Natural killer cell (primary cell): ENCODE measurements around the gene CACYBP. TPM values are rescaled to one million over a fixed set of nuclear protein-coding genes. Genes with fewer than 3 reads are reported as not detected.
A peak's percentile ranks its signal among the peaks of the same experiment; 100 is the strongest.

Experiments
- ATAC-seq, 3 donors: fragments of 150-1000 bp in 2 of 3; fragments of 200-7000 bp in 1 of 3; cut with Tn5 transposase; 1 replicate in 1 of 3; 2 replicates in 2 of 3; pipeline ENCODE4 v1.10.0; 2021; ENCODE audit warnings: mild to moderate bottlenecking in 2 of 3, moderate library complexity in 2 of 3
- DNase-seq, 2 donors: peaks; one replicate each; pipeline versions ENCODE4 v3.0.0 to v3.0.0-alpha.2; 2013 to 2021; ENCODE audit warnings: mixed read lengths in 1 of 2
- H3K27ac ChIP-seq: one replicate; pipeline ENCODE4 v1.5.1; 2013; ENCODE audit warnings: mild to moderate bottlenecking, low read length
- H3K27me3 ChIP-seq: one replicate; pipeline ENCODE4 v1.6.1; 2013; ENCODE audit warnings: low read length; ENCODE audit not compliant: control insufficient read depth, insufficient read depth
- H3K36me3 ChIP-seq: one replicate; pipeline ENCODE4 v1.6.1; 2013; ENCODE audit warnings: low read length; ENCODE audit not compliant: control insufficient read depth, insufficient read depth
- H3K4me1 ChIP-seq: one replicate; pipeline ENCODE4 v1.6.1; 2013; ENCODE audit warnings: low read length; ENCODE audit not compliant: control insufficient read depth, insufficient read depth
- H3K4me3 ChIP-seq: one replicate; pipeline ENCODE4 v1.5.1; 2013; ENCODE audit warnings: low read length
- H3K9me3 ChIP-seq: one replicate; pipeline ENCODE4 v1.6.1; 2013; ENCODE audit warnings: low read length; ENCODE audit not compliant: control insufficient read depth, insufficient read depth
- H3K27ac Mint-ChIP-seq, 2 donors: one replicate each; pipeline ENCODE4 v1.8.0; 2022; ENCODE audit warnings: mild to moderate bottlenecking in 2 of 2, mixed read lengths in 2 of 2, moderate library complexity in 1 of 2
- H3K27me3 Mint-ChIP-seq, 2 donors: one replicate each; pipeline ENCODE4 v1.8.0; 2022; ENCODE audit warnings: low read depth in 2 of 2, mixed read lengths in 2 of 2
- H3K36me3 Mint-ChIP-seq: one replicate; pipeline ENCODE4 v1.8.0; 2022; ENCODE audit warnings: mixed read lengths
- H3K4me1 Mint-ChIP-seq, 2 donors: one replicate each; pipeline ENCODE4 v1.8.0; 2022; ENCODE audit warnings: mixed read lengths in 2 of 2
- H3K4me3 Mint-ChIP-seq: one replicate; pipeline ENCODE4 v1.8.0; 2022; ENCODE audit warnings: mild to moderate bottlenecking, moderate library complexity, mixed read lengths
- H3K9me3 Mint-ChIP-seq, 2 donors: one replicate each; pipeline ENCODE4 v1.8.0; 2022; ENCODE audit warnings: mixed read lengths in 2 of 2
- WGBS: methylation state at CpG from one replicate; pipeline ENCODE4 v1.1.7; 2013; ENCODE audit warnings: missing lambda C conversion rate; ENCODE audit not compliant: insufficient coverage; 5-methylcytosine and 5-hydroxymethylcytosine counted together
- intact Hi-C: fragments of 100-400 bp; cut with micrococcal nuclease; formaldehyde crosslinking; loops from one replicate; pipeline ENCODE4 v1.14.2; 2022
- total RNA-seq, 4 donors: library from RNA; stranded (reverse); fragments of 120-200 nt in 1 of 4; gene quantifications; one replicate each; pipeline versions ENCODE4 v1.2.3 to v1.2.4, GENCODE V29; 2013 to 2022
- TF ChIP-seq, protein P1 (sequence below): fragments of 200-600 bp; IDR thresholded peaks from one replicate; pipeline ENCODE4 v1.8.0; 2022; ENCODE audit warnings: antibody characterized with exemption

Gene CACYBP
- total RNA-seq, 3 donors from 2014 or later (not counting 1 experiment from before 2014, with no cell fraction given), result 43.8 to 55.4 (median 51.9) TPM

DNA sequence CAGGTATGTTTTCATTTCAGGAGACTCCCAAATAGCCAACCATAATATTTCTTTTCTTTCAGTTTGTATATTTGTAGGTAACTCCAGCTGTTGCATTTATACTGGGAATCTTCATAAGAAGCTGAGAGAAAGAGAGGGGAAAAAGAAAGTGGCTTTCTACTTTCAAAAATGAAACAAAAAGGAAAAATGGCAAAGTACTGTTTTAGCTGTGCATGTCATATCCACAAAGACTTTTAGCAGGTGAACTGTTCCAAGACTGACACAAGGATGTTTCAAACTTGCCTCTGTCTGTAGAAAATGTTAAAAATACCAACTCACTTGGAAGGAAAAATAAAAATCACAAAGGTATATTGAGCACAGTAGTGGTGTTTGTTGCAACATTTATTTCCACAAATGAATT lies 41.9 kb upstream of the CACYBP start:
- DNase-seq (no peak), ATAC-seq (peak in 1 of 3 donors; percentile 26)
- intact Hi-C loops, result no loop called here
- TF ChIP-seq, protein P1, sequence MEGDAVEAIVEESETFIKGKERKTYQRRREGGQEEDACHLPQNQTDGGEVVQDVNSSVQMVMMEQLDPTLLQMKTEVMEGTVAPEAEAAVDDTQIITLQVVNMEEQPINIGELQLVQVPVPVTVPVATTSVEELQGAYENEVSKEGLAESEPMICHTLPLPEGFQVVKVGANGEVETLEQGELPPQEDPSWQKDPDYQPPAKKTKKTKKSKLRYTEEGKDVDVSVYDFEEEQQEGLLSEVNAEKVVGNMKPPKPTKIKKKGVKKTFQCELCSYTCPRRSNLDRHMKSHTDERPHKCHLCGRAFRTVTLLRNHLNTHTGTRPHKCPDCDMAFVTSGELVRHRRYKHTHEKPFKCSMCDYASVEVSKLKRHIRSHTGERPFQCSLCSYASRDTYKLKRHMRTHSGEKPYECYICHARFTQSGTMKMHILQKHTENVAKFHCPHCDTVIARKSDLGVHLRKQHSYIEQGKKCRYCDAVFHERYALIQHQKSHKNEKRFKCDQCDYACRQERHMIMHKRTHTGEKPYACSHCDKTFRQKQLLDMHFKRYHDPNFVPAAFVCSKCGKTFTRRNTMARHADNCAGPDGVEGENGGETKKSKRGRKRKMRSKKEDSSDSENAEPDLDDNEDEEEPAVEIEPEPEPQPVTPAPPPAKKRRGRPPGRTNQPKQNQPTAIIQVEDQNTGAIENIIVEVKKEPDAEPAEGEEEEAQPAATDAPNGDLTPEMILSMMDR, result no peak
- Mint-ChIP-seq H3K9me3 (no peaks in the 10 kb centered on the region), H3K27ac (peak overlapping the region; percentile 51 to 80), H3K36me3 (no peaks in the 10 kb centered on the region), H3K4me1 (peaks cover 21 to 22% of the 10 kb centered on the region in 2 donors), H3K4me3 (no peak overlapping the region), H3K27me3 (no peaks in the 10 kb centered on the region)
- H3K4me1 ChIP-seq, result peaks cover 2% of the 10 kb centered on the region
- no peak overlapping the region for H3K4me3 ChIP-seq
- no peaks in the 10 kb centered on the region for H3K27me3 ChIP-seq
- H3K27ac ChIP-seq, result no peak overlapping the region
- no peaks in the 10 kb centered on the region for H3K9me3 ChIP-seq
- H3K36me3 ChIP-seq, result no peaks in the 10 kb centered on the region

DNA sequence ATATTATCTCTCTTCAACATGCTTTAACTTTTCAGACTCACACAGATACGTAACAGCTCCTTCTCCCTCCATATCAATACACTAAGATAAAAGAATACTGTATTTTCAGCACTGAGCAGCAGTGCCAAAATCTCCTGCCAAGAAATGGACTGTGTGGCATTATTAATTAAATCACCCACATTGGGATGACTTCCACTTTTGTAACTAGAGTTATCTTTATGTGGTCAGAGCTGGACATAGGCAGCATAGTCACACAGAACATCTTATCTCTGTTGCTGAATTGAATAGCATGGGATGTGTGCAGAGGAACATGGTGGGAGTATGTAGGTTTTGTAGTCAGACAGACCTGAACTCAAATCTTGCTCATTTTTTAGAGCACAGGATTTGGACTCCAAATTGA lies 41.4 kb upstream of the CACYBP start:
- Mint-ChIP-seq H3K4me3 (no peak overlapping the region), H3K36me3 (no peaks in the 10 kb centered on the region), H3K27ac (peak overlapping the region; percentile 51 to 80), H3K9me3 (no peaks in the 10 kb centered on the region), H3K27me3 (no peaks in the 10 kb centered on the region), H3K4me1 (peaks cover 21 to 26% of the 10 kb centered on the region in 2 donors)
- ATAC-seq (no peak), DNase-seq (no peak)
- intact Hi-C loops, result no loop called here
- 79% methylated on average over 1 of the region's 1 CpG for WGBS
- TF ChIP-seq, protein P1, result no peak
- Histone ChIP-seq H3K4me3 (no peak overlapping the region), H3K27ac (no peak overlapping the region), H3K9me3 (no peaks in the 10 kb centered on the region), H3K27me3 (no peaks in the 10 kb centered on the region), H3K4me1 (peaks cover 2% of the 10 kb centered on the region), H3K36me3 (no peaks in the 10 kb centered on the region)

DNA sequence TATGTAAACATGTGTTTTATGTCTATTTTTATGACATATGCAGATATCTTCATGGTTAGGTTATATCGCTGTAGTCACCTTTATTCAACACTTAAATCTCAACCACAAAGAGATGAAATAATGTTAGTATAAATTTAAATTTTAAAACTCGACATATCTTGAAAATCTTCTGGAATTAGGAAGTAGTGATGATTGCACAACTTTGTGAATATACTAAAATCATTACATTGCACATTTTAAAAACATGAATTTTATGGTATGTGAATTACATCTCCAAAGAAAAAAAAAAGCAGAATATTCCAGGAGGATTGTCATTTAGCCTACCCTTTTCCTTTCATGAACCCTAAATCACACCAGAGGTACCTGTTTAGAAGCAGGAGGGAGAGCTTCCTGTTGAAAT lies 39.4 kb upstream of the CACYBP start:
- no peak overlapping the region for H3K27ac Mint-ChIP-seq
- no peak overlapping the region for H3K4me3 ChIP-seq
- H3K4me1 ChIP-seq, result peaks cover 3% of the 10 kb centered on the region
- DNase-seq (no peak), ATAC-seq (no peak)
- no peaks in the 10 kb centered on the region for H3K9me3 Mint-ChIP-seq
- no peaks in the 10 kb centered on the region for H3K36me3 Mint-ChIP-seq
- no peaks in the 10 kb centered on the region for H3K27me3 ChIP-seq
- no peak overlapping the region for H3K27ac ChIP-seq
- TF ChIP-seq, protein P1, result no peak
- no peaks in the 10 kb centered on the region for H3K9me3 ChIP-seq
- intact Hi-C loops, result loop anchor here (10.0 kb wide), 1 partner anchor 936 kb away; the partner anchor contains the start of gene RC3H1
- no peak overlapping the region for H3K4me3 Mint-ChIP-seq
- no CpG with 5 or more reads among the region's 2 CpGs for WGBS
- H3K27me3 Mint-ChIP-seq, result no peaks in the 10 kb centered on the region
- H3K36me3 ChIP-seq, result no peaks in the 10 kb centered on the region
- peaks cover 34 to 39% of the 10 kb centered on the region in 2 donors for H3K4me1 Mint-ChIP-seq

DNA sequence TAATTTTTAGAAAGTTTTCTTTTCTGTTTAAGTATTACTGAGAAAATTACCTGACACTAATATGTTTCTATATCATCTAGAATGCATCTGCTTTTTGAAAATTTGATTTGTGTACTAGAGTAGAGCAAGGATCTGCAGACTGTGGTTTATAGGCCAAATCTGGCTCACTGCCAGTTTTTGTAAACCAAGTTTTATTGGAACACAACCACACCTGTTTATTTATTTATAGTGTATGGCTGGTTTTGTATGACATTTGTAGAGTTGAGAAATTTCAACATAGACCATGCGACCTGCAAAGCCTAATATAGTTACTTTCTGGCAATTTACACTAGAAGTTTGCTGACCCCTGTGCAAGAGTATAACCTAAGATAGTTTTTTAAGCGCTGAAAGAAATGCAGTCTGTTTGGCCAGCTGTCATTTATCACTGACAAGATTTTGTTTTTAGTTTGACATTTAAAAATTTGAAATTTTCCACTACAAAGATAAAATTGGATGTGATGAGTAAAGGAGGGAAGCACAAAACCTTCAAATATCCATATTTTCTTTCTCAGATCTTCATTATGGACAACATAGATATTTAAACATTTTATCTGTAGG lies 36.1 kb upstream of the CACYBP start:
- H3K36me3 Mint-ChIP-seq, result no peaks in the 10 kb centered on the region
- ATAC-seq (no peak), DNase-seq (peak in 1 of 2 donors; percentile 57)
- no peaks in the 10 kb centered on the region for H3K27me3 Mint-ChIP-seq
- peaks cover 18% of the 10 kb centered on the region for H3K4me1 ChIP-seq
- peaks cover 45 to 52% of the 10 kb centered on the region in 2 donors for H3K4me1 Mint-ChIP-seq
- H3K27me3 ChIP-seq, result no peaks in the 10 kb centered on the region
- H3K9me3 Mint-ChIP-seq, result no peaks in the 10 kb centered on the region
- no peaks in the 10 kb centered on the region for H3K36me3 ChIP-seq
- no peak overlapping the region for H3K4me3 ChIP-seq
- peak overlapping the region; percentile 67 for H3K27ac ChIP-seq
- peak overlapping the region; percentile 82 for H3K4me3 Mint-ChIP-seq
- WGBS, result 76% methylated on average over 2 of the region's 2 CpGs
- peak overlapping the region; percentile 90 to 99 for H3K27ac Mint-ChIP-seq
- TF ChIP-seq, protein P1, result no peak
- intact Hi-C loops, result loop anchor here (1.0 to 10.0 kb wide), 2 partner anchors 164 to 939 kb away; partner anchors contain the start of gene RC3H1
- no peaks in the 10 kb centered on the region for H3K9me3 ChIP-seq
